Measurements from ENCODE around the gene SEH1L.
"Not testable (repeated sequence)": the region's sequence is repeated elsewhere in the genome, so short reads cannot be mapped to it uniquely, and the experiment has no call there.

SEH1L gene

DNA sequence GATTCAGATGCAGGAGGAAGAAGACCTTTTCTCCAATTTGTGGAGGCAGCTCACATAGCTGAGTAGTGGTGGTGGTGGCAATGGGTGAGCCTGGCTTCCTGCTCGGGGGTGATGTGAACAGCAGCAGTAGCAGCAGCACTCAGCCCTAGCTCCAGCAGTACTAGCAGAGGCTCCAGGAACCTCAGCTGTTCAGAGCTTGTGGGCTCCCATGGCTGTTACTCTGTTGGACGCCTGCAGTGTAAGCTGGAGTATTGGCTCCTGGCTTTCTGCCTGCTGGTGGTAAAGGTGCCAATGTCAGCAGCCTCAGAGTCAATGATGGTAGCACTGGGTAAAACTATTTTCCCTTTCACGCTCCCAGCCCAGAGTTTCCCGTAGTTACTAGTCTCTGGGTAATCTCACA lies 3.1 kb upstream of the SEH1L start:
- DNase-seq, result no peak

DNA sequence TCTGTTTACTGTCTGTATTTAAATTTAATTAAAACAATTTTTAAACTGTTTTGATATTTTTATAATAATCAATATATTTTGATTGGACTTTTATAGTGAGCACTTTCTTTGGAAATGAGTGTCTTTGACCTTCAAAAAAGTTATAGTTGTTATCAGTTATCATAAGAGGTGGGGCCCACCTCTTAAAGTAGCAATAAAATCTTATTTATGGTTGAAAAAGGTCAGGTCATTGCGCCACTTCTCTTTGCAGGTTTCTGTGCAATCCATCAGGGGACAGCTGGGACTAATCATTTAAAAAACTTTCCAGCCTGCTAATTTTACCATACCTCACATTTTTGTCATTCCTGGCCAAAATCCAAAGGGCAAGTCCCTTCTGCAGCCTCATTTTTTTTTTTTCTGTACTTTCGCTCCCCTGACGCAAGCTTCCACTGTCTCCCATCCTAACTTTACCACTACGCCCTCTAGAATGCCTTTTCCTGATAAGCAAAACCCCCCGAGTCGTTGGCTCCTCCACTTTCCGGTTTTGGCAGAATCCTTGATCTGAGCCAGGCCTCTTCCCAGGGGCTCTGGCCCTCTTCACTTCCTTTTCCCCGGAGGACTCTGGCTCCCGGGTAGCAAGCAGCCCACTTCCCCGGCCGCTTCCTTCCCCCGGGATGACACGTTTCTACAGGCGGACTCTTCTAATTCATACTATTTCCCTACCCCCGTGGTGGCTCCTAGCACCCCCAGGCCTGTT lies 1.1 kb upstream of the SEH1L start:
- no peak for DNase-seq

DNA sequence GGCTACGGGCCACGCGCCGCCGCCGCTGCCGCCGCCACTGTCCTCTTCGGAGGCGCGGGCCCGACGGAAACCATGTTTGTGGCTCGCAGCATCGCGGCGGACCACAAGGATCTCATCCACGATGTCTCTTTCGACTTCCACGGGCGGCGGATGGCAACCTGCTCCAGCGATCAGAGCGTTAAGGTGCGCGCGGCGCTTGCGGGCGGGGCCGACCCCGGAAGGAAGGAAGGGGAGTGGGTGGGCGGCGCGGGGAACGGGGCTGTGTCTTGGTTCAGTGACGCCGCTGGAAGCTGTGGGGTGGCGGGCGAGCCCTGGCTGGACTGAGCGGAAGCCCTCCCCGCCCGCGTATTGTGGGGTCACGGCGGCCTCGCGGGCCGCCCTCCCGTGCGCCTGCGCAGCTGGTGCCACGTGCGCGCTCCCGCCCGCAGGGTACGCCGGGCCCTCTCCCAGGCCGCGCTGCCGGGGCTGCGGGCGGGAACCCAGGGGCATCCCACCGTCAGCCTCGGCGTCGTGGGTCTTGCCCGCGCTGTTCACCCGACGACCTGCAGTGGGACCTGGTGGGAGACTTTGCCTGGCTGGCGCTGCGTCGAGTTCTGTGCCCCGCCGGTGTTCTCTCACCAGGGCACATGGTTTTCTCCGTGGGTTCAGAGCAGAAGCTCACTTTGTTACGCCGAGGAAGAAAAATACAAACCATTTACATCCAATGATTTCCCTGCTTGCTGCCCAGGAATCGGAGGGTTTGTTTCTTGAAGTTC lies 416 bp downstream of the SEH1L start:
- DNase-seq, result peak; percentile 98

DNA sequence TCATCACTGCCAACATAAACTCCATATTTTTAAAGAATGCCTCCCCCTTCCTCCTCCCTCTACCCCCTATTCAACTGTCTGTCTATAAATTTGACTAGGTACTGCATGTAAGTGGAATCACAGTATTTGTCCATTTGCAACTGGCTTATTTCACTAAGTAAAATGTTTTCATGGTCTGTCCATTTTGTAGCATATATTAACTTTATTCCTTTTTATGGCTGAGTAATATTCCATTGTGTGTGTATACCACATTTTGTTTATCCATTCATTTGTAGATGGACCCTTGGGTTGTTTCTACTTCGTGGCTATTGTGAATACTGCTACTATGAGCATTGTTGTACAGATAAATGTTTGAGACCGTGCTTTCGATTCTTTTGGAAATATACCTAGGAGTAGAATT lies 10.7 kb downstream of the SEH1L start:
- DNase-seq, result no peak

DNA sequence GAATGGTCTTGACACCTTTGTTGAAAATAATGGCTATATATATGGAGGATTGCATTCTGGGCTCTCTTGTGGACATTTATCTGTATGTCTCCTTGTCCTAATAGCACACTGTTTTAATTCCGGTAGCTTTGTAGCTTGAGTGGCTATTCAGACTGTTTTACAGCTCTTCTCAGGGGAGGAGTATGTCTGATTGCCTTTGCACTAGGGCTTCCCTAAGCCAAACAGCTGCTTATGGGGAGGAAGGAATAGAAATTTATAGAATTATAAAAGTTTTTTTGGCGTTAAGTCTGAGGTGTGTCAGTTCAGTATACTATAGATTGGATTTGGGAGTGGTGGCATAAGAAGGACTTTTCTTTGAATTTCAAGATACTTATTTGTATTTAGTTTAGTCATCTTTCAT lies 12.6 kb downstream of the SEH1L start:
- no peak for DNase-seq

DNA sequence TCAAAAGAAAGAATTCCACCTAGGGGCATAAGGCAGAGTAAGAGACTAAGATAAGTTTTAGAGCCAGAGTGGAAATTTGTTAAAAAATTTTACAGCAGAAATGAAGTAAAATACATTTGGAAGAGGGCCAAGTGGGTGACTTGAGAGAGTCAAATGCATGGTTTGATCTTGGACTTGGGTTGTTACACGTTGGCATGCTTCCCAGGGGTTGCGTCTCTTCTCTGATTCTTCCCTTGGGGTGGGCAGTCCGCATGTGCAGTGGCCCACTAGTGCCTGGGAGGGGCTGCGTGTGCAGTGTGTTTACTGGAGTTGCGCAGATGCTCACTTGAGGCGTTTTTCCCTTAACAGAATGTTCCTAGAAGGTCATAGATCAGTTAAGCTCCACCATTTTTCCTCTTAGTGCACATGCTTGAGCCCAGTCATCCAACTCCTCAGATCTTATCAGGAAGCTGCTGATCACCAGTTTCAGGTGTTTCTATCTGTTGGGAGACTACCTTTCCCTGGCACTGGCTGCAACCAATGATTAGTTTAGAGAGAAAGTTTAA lies 13.1 kb downstream of the SEH1L start:
- no peak for DNase-seq

DNA sequence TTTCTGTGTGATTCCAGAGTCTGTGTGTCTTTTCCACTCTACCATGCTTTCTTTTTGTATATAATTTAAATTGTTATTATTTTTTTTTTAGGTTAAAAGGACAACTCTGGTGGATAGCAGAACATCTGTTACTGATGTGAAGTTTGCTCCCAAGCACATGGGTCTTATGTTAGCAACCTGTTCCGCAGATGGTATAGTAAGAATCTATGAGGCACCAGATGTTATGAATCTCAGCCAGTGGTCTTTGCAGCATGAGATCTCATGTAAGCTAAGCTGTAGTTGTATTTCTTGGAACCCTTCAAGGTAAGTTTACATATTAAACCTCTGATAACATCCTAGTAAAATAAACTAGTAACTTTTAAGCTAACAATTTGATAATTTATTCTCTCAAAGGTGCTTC lies 15.3 kb downstream of the SEH1L start:
- no peak for DNase-seq

DNA sequence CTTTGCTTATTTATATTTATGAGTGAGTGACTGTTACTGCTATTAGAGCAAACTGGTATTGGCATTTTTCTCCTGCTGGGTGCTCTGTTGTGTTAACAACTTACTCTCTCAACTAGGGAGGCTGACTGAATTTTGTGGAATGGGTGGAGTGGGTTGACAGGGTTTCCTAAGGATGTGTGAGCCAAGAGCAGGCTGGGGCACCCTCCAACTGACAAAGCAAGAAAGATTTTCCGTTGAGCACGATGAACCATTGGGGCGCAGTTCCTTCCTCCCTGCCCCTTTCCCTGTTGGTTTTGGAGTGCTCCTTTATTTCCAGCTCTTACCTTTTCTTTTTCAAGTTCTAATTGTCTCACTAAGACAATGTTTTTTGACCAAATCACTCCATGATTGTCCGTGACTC lies 20.3 kb downstream of the SEH1L start:
- DNase-seq, result no peak

DNA sequence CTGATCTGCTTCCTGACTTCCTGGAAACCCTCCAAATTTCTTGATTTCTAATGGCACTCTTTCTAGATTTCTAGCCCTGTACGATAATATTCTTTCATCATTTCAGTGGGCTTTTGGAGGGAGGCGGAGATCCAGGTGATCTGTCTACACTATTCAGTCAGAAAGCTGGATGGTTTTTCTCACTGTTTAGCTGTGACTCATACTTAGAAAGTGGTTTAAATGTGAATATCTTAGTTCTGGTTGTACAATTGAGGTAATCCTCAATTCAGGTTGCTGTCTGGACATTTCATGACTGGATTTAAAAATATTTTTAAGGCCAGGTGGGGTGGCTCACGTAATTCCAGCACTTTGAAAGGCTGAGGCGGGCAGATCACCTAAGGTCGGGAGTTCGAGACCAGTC lies 20.8 kb downstream of the SEH1L start:
- no peak for DNase-seq

DNA sequence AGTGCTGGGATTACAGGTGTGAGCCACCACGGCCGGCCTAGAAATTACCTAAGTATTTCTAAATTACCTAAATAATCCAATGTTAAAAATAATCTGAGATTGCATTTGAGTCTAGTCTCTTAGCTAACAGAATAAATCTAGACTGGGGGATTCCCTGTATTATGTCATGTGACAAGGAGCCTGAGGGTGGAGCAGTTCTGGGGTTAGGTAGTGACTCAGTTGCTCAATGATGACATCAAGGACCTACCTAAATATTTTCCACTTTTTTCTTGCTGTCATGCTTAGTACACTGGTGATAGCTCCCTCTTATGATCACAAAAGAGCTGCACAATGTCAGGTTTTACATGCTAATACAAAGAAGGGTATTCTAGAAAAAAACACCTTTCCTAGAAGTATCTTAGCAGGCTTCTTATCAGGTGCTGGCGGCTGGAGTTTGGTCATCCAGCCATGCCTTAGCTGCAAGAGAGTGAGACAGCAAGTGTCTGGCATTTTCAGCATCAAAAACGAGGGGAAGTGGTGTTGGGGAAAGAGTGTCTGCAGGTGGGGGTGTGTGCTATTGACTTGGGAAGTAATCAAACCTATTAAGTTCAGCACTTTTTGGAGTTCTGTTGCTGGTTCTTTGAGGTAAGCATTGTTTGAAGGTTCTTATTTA lies 25.9 kb downstream of the SEH1L start:
- DNase-seq, result no peak

DNA sequence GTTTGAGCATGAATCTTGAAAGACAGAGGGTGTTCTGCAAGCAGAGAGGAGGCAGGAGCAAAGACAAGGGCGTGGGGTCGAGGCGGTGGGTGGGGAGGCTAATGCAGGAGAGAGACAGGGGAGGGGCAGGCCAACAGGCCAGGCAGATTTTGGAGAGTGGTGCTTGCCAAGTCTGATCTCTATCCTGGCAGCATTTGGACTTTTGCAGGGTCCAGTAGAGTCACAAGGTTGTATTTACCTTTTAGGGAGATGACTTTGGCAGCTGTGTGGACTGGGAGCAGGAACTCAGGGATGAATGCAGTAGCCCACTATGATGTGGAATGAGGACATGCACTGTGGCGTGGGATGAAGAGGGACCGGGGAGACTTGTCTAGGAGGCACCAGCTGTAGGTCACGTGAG lies 27.7 kb downstream of the SEH1L start:
- DNase-seq, result no peak

DNA sequence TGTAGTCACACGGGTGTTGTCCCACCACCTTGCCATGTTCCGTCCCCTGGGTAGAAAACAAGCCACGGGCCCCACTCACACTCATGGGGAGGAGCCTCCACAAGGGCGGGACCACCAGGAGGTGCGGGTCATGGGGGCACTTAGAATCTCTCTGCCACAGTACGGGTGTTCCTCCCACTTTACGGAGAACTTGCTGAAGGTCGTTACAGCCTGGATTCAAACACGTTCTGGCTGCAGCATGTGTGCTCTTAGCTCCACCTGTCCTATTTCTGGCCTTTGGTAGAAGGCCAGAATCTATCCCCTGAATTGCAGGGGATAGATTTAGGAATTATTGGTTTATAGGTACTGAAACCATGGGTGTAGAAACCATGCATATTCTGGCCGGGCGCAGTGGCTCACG lies 28.5 kb downstream of the SEH1L start:
- DNase-seq, result no peak

DNA sequence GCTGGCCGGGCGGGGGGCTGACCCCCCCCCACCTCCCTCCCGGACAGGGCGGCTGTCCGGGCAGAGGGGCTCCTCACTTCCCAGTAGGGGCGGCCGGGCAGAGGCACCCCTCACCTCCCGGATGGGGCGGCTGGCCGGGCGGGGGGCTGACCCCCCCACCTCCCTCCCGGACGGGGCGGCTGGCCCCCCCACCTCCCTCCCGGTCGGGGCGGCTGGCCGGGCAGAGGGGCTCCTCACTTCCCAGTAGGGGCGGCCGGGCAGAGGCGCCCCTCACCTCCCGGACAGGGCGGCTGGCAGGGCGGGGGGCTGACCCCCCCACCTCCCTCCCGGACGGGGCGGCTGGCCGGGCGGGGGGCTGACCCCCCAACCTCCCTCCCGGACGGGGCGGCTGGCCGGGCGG lies 32.3 kb downstream of the SEH1L start:
- not testable (repeated sequence) for DNase-seq

DNA sequence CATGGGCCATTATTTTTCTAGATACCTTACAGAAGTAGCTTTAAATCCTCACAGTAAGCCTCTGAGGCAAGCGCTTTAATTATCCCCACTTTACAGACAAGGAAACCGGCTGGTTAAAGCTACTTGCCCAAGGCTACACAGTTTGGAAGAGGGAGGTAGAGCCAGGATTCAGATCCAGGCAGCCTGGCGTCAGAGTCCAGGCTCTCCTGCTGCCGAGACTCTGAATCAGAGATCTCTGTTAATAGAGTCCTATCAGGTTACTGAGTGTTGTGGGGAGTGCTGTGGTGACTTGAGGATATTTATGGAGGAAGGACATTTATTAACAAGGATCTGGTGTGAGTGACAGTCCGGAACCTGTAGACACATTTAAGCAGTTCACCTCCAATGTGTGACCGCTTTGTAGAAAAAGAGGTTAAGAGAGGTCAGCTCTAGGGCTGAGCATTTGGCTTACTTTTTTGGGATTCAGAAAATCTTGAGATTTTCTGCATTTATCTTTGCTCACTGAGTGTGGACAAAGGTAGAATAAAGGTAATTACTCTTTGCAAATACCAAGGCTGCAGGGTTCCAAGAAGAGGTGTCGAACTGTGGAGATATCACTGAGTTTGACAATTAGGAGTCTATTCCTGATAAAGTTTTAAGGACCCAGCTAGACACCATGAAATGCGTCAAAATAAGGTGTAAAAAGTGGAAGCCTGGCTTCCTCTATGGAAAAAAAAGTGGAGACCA lies 41.7 kb downstream of the SEH1L start:
- DNase-seq, result no peak

DNA sequence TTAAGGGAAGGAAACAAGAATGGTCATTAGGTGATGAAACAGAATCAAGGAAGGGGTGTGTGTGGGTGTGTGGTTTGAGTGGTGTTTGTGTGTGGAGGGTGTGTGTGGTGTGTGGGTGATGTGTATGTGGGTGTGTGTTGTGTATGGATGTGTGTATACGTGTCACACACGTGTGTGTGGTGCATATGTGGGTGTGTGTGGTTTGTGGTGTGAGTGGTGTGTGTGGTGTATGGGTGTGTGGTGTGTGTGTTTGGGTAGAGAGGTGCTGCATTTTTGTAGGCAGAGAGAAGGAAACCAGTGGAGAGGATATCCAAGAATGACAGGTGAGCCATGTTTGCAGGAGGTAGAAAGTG lies 42.3 kb downstream of the SEH1L start:
- peak; percentile 36 to 53 for DNase-seq

DNA sequence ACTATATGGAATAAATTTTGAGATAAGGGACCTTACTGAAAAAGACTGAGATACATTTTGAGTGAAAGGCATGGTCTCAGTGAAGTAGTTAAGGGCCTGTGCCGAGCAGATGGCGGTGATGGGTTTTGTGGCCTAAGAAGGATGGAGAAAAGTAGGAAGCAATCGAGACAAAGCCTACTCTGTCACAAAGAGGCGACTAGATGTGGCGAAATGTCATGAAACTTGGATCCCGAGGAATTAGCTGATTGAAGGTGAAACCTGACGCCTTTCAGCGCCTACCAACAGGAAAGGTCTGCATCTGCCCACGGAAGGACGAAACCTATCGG lies 42.8 kb downstream of the SEH1L start:
- no peak for DNase-seq

DNA sequence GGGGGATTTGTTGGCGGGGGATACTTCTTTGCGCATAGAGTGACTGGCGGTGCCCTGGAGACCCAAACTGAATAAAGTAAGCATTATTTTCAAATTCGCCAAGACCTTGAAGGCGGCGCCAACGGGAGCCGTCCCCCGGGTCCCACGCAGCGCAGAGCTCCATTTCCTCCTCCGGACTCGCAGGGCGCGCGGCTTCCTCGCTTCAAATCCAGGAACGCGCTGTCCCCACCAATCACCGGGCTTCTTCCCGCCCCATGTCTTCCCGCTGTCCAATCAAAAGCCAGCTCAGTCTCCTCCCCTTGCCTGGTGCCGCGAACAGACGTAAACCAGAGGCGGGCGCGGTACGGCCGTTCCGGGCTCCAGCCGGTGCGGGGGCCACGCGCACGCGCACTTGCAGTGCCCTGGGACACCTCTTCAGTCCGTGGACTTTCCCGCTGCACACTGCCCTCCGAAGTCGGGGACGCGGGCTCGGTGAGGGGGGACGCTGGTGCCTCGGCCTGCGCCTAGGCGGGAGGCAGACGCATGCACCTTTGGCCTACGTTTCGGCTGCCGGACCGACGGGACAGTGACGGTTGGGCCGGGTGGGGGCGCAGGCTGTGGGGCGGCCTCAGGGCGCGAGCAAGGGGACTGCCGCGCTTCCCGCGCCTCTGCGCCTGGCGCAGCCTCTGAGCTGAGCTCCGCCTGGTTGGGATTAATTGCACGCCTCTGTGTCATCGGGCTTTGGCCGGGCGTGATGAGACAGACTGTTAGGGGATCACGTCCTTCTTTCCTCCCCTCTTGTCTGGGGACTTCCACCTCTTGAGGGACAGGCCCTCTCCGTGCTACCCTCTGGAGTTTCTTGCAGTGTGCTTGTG lies 43.4 kb downstream of the SEH1L start, which contains the start of gene CEP192:
Gene CEP192 (plus strand): TSS at position 396 of the 854 bp plus-strand sequence. CDS start 8,063 bp downstream, outside the sequence.
- peak; percentile 96 to 97 for DNase-seq

DNA sequence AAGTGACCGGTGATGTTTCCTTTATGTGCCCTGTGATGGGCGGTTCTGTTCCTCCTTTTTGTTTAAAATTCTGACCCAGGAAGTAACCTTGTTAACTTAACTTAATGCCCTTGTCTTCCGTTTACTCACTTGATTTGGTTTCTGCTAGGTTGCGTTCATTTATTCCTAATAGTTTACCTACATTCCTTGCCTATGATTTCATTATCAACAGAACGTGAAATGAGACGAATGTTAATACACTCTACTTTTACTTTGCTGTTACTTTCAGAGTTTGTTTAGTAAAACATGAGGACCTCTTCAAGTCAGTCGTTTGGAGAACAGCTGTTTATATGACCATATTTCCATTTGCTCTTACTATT lies 44.0 kb downstream of the SEH1L start:
- DNase-seq, result no peak

DNA sequence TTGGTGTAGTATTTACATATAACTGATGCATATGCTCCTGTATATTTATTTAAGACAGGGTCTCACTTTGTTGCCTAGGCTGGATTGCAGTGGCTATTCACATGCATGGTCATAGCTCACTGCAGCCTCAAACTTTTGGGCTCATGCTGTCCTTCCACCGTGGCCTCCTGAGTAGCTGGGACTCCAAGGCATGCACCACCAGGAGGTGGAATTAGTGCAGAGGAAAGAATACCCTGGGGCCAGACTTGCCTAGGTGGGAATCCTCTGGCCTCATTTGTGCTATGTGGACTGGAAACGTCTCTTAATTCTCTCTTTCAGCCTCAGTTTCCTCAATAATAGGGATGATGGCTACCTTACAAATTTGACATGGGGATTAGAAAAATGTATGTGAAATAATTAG lies 45.6 kb downstream of the SEH1L start:
- no peak for DNase-seq

DNA sequence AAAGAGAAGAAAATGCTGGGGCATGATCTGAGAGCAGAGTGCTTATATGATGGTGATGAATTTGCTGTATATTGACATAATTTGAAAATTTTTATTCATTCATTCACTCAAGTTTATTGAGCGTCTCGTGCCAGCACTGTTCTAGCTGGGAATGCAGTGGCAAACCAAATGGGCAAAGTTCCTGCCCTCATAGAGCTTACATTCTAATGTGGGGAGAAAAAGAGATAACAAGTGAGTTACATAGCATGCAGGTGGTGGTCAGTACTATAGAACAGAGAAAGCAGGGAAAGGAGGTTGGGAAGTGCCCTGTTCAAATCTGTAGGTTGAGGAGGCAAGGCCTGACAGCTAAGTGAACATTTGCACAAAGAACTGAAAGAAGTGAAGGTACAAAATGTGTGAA lies 47.6 kb downstream of the SEH1L start:
- no peak for DNase-seq

DNA sequence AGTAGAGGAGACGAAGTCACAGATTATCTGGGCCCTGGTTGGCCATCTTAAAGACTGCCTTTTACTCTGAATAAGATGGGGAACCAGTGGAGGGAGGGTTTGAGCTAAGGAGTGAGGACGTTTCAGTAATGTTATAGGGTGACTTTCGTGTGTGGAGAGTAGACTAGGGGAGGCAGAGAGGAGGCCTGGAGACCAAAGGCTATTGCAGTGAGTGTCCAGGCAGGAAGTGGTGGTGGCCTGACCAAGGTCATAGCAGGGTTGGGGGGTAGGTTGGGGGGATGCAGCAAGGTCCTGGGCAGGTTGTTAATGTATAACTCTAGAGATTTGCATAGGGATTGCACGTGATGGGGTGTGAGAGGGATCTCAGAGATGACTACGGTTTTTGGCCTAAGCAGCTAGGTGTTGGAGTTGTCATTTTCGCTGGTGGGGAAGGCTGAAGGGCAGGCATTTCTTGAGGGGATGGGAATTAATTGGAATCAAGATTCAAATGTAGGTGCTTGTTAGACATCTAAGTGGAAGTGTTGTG lies 48.2 kb downstream of the SEH1L start:
- no peak for DNase-seq

DNA sequence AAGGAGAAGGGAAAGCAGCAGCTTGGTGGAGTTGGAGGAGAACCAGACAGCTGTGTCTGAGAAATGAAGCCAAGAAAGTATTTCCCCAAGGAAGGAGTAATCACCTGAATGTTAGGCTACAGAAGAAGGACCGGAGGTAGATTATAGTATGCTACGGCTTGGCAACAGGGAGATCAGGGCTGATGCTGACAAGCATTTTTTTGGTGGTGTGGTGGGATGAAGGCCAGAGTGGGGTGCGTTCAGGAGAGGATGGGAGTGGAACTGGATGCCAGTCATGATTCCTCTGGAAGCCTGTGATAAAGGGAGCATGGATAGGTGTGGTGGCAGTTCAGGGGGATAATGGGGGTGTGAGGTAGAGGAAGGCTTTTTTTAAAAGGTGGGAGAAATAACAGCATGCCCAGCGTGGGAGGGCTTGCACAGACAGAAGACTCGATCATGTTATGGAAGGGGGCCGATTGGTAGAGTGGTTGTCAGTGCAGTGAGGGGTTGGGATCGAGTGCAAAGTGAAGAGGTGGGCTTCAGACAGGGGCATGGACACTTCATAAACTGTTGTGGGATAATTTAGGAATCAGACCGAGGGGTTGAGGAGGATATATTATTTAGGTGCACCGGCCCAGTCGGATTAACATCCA lies 49.0 kb downstream of the SEH1L start:
- DNase-seq, result no peak

All from stimulated activated CD4-positive, alpha-beta T cell treated with anti-CD3 and anti-CD28 coated beads, Interleukin-2, amount 100 ng/mL, for 24 hours (primary cell).